GM12878 (cell line): ENCODE results near the gene TBATA.

Experiments used
- CREB1 ChIP-seq: IDR thresholded peaks from 2 replicates; pipeline ENCODE4 v1.6.1; 2012; ENCODE audit warnings: low read depth, mild to moderate bottlenecking, inconsistent platforms
- CREM ChIP-seq: IDR thresholded peaks from 2 replicates; pipeline ENCODE4 v1.6.1; 2014; ENCODE audit warnings: antibody characterized with exemption, low read depth
- CTCF ChIP-seq, 3 experiments: IDR thresholded peaks in 2 of 3; conservative IDR thresholded peaks in 1 of 3; 2 replicates each; pipeline ENCODE4 v1.5.1; 2011; ENCODE audit warnings: low read depth in 3 of 3, low read length in 3 of 3, mild to moderate bottlenecking in 3 of 3, control low read depth in 2 of 3, moderate library complexity in 2 of 3, inconsistent platforms in 1 of 3, mixed read lengths in 1 of 3; ENCODE audit not compliant: control insufficient read depth in 2 of 3, insufficient read depth in 1 of 3; ENCODE audit errors: extremely low read depth in 1 of 3
- HDAC6 ChIP-seq: fragments of 200-600 bp; sonication (generic); IDR thresholded peaks from one replicate; pipeline ENCODE4 v1.8.0; 2017; ENCODE audit warnings: antibody characterized with exemption; ENCODE audit not compliant: unreplicated experiment
- MXI1 ChIP-seq: fragments of 150-350 bp; IDR thresholded peaks from 2 replicates; pipeline ENCODE4 v1.6.1; 2011; ENCODE audit warnings: low read depth, mild to moderate bottlenecking, inconsistent platforms, low read length, improper control_type of control experiment
- NKRF ChIP-seq: fragments of 450-650 bp; conservative IDR thresholded peaks from 2 replicates; pipeline ENCODE4 v1.6.1; 2017; ENCODE audit warnings: mild to moderate bottlenecking, moderate library complexity
- NR2C1 ChIP-seq: fragments of 450-650 bp; IDR thresholded peaks from 2 replicates; pipeline ENCODE4 v1.6.1; 2017; ENCODE audit warnings: antibody characterized with exemption, mild to moderate bottlenecking, moderate library complexity
- NRF1 ChIP-seq: conservative IDR thresholded peaks from 2 replicates; pipeline ENCODE4 v1.6.1; 2011; ENCODE audit warnings: mild to moderate bottlenecking, low read depth, low read length, improper control_type of control experiment
- POLR2A ChIP-seq: IDR thresholded peaks from 2 replicates; pipeline ENCODE4 v1.6.1; 2011; ENCODE audit warnings: low read depth, mild to moderate bottlenecking, low read length
- SRF ChIP-seq, 2 experiments: IDR thresholded peaks; 2 replicates each; pipeline ENCODE4 v1.6.1; 2011; ENCODE audit warnings: low read depth in 2 of 2, low read length in 2 of 2, mild to moderate bottlenecking in 1 of 2, moderate library complexity in 1 of 2
- TAF1 ChIP-seq: IDR thresholded peaks from 2 replicates; pipeline ENCODE4 v1.6.1; 2011; ENCODE audit warnings: mild to moderate bottlenecking, low read depth, low read length, borderline replicate concordance
- YBX1 ChIP-seq: fragments of 450-650 bp; IDR thresholded peaks from 2 replicates; pipeline ENCODE4 v1.6.1; 2016; ENCODE audit warnings: antibody characterized with exemption
- YY1 ChIP-seq: IDR thresholded peaks from 2 replicates; pipeline ENCODE4 v1.6.1; 2011; ENCODE audit warnings: low read depth, mild to moderate bottlenecking, low read length
- ZBTB33 ChIP-seq: fragments of 450-650 bp; IDR thresholded peaks from 2 replicates; pipeline ENCODE4 v1.6.1; 2017; ENCODE audit warnings: mild to moderate bottlenecking

- TF ChIP-seq YY1 (no peak), MXI1 (no peak), CTCF (IDR thresholded peaks at IDR 0.05 in 2 of 3, conservative IDR thresholded peaks at IDR 0.05 in 1 of 3; ENCODE audit: control insufficient read depth in 2 of 3, extremely low read depth in 1 of 3, insufficient read depth in 1 of 3, low read depth in 3 of 3, low read length in 3 of 3) (no peak), HDAC6 (no peak), YBX1 (no peak), POLR2A (no peak), NKRF (no peak), NRF1 (no peak), CREB1 (no peak), TAF1 (no peak), CREM (no peak), ZBTB33 (no peak), NR2C1 (no peak), SRF (IDR thresholded peaks at IDR 0.05; ENCODE audit: low read depth in 2 of 2, low read length in 2 of 2) (no peak)
Measured at GRCh38 chr10:70750156-70750703, 34.9 kb downstream of the TBATA start.
